ENCODE results near the gene ARID1B. TPM values are rescaled to one million over a fixed set of nuclear protein-coding genes. Genes with fewer than 3 reads are reported as not detected.

ARID1B gene
- total RNA-seq, 4 donors from 2014 or later = 157 to 315 (median 206) TPM

DNA sequence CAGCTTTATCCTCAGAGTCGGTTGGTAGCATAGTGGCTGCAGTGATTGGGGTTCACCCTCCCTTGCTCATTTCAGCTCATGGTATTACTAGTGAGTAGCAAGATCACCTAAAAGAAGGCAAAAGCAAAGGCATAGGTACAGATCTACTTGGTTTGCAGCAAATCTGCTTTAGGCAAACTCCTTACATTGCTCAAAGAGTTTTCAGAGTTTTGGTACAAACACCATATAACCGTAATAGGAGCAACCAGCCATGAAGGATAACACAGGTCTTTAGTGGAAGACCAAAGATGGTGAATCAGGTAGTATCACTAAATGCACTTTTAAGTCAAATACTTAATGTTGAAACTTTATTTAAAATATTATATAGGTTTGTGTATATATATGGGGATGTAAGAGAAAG lies 172.9 kb downstream of the ARID1B start:
- Histone ChIP-seq H3K9me3 (no peaks in the 10 kb centered on the region), H3K4me3 (replicated peaks in 1 of 3) (no peak overlapping the region), H3K27ac (no peak overlapping the region), H3K27me3 (no peaks in the 10 kb centered on the region), H3K4me1 (peaks cover 35 to 55% of the 10 kb centered on the region in 2 donors), H3K36me3 (no peaks in the 10 kb centered on the region)
- no peak for TF ChIP-seq POLR2A (IDR thresholded peaks at IDR 0.05)
- intact Hi-C loops (cut with DNase I) = no loop called here
- 96 to 98% methylated on average over 2 of the region's 2 CpGs for WGBS, 2 donors
- no peak for DNase-seq

DNA sequence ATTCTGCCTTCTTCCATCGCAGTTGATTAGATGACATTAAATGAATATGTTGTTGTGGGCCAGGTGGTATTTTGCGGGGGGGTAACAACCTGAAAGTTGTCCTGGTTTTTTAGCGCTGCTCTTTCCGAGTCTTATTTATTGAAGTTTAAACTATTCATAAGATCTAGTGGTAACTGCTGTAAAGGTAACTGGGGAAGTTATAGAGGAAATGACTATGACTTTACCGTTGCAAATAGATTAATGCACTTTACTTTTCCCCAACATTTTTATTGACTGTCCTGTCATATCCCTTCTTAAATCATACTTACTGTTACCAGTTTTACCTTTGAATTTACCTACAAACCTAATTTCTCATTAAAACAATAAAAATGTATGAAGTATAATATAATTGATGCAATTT lies 173.4 kb downstream of the ARID1B start:
- no peak for DNase-seq
- Histone ChIP-seq H3K27me3 (no peaks in the 10 kb centered on the region), H3K9me3 (no peaks in the 10 kb centered on the region), H3K27ac (no peak overlapping the region), H3K4me1 (peaks cover 40 to 59% of the 10 kb centered on the region in 2 donors), H3K4me3 (replicated peaks in 1 of 3) (no peak overlapping the region), H3K36me3 (no peaks in the 10 kb centered on the region)
- TF ChIP-seq, protein P1, sequence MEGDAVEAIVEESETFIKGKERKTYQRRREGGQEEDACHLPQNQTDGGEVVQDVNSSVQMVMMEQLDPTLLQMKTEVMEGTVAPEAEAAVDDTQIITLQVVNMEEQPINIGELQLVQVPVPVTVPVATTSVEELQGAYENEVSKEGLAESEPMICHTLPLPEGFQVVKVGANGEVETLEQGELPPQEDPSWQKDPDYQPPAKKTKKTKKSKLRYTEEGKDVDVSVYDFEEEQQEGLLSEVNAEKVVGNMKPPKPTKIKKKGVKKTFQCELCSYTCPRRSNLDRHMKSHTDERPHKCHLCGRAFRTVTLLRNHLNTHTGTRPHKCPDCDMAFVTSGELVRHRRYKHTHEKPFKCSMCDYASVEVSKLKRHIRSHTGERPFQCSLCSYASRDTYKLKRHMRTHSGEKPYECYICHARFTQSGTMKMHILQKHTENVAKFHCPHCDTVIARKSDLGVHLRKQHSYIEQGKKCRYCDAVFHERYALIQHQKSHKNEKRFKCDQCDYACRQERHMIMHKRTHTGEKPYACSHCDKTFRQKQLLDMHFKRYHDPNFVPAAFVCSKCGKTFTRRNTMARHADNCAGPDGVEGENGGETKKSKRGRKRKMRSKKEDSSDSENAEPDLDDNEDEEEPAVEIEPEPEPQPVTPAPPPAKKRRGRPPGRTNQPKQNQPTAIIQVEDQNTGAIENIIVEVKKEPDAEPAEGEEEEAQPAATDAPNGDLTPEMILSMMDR (IDR thresholded peaks at IDR 0.05) = no peak
- TF ChIP-seq POLR2A (IDR thresholded peaks at IDR 0.05) = no peak
- intact Hi-C loops (cut with DNase I) = no loop called here
- 86 to 94% methylated on average over 5 of the region's 5 CpGs for WGBS, 2 donors

DNA sequence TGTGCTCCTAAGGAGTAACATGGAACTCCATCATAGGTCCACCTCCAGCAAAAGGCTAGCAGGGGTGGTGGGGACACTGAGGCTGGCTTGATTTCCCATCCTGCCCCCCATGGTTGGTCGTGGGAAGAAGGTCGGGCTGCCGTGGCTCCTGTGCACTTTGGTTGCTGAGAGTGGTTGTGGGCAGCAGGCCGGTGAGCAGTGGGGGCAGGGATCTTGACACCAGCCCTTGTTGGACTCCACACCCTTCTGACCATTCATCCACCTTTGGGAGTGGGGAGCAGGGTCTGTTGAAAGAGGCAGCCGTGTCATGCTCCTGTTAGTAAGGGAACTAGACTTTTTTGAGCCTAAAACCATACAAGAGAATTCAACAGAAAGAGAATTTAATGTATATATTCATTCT lies 175.2 kb downstream of the ARID1B start:
- H3K9me3 ChIP-seq = no peaks in the 10 kb centered on the region
- intact Hi-C loops (cut with DNase I) = no loop called here
- H3K4me1 ChIP-seq = peaks cover 58 to 78% of the 10 kb centered on the region in 2 donors
- no peak overlapping the region for H3K4me3 ChIP-seq (replicated peaks in 1 of 3)
- peak overlapping the region; percentile 49 to 75 (median 62) for H3K27ac ChIP-seq
- WGBS, 2 donors = 43 to 59% methylated on average over 5 of the region's 5 CpGs
- TF ChIP-seq, protein P1 (IDR thresholded peaks at IDR 0.05) = no peak
- TF ChIP-seq POLR2A (IDR thresholded peaks at IDR 0.05) = no peak
- peak in 1 of 2 donors; percentile 29 for DNase-seq
- no peaks in the 10 kb centered on the region for H3K27me3 ChIP-seq
- H3K36me3 ChIP-seq = no peaks in the 10 kb centered on the region

DNA sequence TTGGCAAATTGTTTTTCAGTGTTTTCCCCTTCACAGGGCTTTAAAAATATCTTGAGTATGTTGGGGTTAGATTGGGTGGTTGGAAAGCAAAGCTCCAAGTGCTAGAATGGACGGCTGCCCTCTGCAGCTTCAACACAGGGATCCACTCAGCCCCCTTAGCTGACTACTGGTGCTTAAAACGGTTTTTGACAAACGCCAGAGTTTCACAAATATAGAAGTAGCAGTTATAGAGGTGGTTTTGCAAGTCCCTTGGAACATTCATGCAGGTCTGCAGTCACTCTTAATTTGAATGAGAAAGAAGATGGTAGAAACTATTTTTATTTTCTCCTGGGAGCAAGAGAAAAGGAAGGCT lies 175.9 kb downstream of the ARID1B start:
- no peaks in the 10 kb centered on the region for H3K9me3 ChIP-seq
- peaks cover 63 to 81% of the 10 kb centered on the region in 2 donors for H3K4me1 ChIP-seq
- peak; percentile 73 to 78 for DNase-seq
- WGBS, 2 donors = 8 to 22% methylated on average over 3 of the region's 3 CpGs
- TF ChIP-seq, protein P1 (IDR thresholded peaks at IDR 0.05) = no peak
- no peak for TF ChIP-seq POLR2A (IDR thresholded peaks at IDR 0.05)
- H3K4me3 ChIP-seq (replicated peaks in 1 of 3) = no peak overlapping the region
- no peaks in the 10 kb centered on the region for H3K36me3 ChIP-seq
- intact Hi-C loops (cut with DNase I) = no loop called here
- H3K27me3 ChIP-seq = no peaks in the 10 kb centered on the region
- peak overlapping the region; percentile 49 to 75 (median 62) for H3K27ac ChIP-seq

DNA sequence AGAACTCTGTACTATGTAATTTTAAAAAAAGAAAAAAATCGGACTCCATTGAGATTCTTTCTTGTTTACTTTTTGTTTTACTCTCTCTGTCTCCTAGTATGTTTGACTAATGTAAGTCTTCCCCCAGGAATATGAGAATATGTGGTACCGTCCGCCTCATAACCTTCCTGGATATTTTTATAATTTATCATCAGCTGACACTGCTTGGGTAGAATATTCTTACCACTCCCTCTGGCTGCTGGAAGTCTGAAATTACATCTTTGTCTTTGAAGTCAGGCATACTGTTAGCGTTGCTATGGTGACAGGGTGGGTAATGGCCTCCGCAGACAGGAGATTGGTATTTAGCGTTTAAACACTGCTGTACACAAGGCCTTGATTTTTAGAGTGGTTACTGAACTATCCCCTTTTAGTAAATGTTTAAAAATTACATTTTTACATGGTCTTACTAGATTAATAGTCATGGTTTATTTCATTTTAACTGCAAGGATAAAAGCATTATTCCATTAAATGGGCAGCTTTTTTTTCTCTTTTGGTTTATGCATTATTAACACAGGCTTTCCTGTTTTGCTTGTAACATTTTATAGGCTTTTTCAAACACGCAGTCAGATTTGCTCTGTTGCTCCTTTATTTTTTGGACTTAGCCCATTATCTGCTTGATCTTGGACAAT lies 176.4 kb downstream of the ARID1B start:
- Histone ChIP-seq H3K36me3 (no peaks in the 10 kb centered on the region), H3K9me3 (no peaks in the 10 kb centered on the region), H3K4me1 (peaks cover 60 to 81% of the 10 kb centered on the region in 2 donors), H3K27me3 (no peaks in the 10 kb centered on the region), H3K4me3 (replicated peaks in 1 of 3) (no peak overlapping the region), H3K27ac (peak overlapping the region; percentile 13 to 75 (median 62))
- no peak for DNase-seq
- TF ChIP-seq, protein P1 (IDR thresholded peaks at IDR 0.05) = peak in 1 of 6 experiments; percentile 20
- no peak for TF ChIP-seq POLR2A (IDR thresholded peaks at IDR 0.05)
- intact Hi-C loops (cut with DNase I) = no loop called here
- 17 to 20% methylated on average over 7 of the region's 7 CpGs for WGBS, 2 donors
